ENCODE measurements around the gene OR4A15.

Gene OR4A15

DNA sequence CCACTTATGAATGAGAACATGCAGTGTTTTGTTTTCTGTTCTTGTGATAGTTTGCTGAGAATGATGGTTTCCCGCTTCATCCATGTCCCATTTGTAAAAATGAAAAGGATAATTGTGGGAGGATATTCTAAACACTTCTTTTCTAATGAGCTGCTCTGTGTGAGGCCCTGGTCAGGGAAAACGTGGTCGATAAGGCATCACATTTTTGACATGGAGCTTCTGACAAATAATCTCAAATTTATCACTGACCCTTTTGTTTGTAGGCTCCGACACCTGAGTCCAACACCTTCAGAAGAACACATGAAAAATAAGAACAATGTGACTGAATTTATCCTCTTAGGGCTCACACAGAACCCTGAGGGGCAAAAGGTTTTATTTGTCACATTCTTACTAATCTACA, at the start of gene OR4A15:
Gene OR4A15 (plus strand): TSS at position 301 of the 400 bp plus-strand sequence. CDS start 0 bp downstream, at position 301.
- no peak for DNase-seq

DNA sequence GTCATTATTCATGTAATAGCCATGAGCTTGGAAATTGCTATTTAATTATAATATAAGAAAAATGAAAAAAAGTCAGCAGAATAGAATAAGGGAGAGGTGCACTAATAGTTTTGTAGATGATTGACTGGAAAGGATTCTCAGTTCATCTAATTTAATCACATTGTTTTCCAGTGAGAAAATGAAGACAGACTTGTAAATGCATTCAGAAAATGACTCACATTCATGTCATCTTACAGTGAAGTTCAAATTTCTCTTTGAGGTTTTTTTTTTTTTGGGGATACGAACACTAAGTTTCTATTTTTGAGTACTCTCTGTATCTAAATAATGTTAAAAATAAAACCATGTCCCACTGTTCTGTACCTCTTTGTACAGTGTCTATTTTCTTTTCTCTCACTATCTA, 43.3 kb upstream of the OR4A15 start:
- no peak for DNase-seq

- no peak for DNase-seq
Observed at GRCh38 chr11:55342901-55343300, 24.9 kb upstream of the OR4A15 start, which contains the start of gene OR4A16. Gene OR4A16 (plus strand): TSS chr11:55343201. CDS start chr11:55343201, 0 bp downstream.

GRCh38 chr11:55345306-55345705, 22.5 kb upstream of the OR4A15 start:
- no peak for DNase-seq

DNA sequence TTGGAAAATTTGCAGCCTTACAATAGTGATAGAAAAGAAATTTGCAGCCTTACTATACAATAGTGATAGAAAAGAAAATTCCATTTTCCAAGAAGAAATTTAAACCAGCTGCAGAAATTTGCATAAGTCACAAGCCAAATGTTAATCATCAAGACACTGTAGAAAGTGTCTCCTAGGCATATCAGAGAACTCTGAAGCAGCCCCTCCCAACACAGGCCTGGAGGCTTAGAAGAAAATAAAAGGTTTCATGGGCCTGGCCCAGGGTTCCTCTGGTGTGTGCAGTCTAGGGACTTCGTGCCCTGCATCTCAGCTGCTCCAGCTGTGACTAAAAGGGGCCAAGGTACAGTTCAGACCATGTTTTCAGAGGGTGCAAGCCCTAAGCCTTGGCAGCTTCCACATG, 18.7 kb upstream of the OR4A15 start:
- no peak for DNase-seq

GRCh38 chr11:55357560-55358184, 10.1 kb upstream of the OR4A15 start:
- DNase-seq: no peak

GRCh38 chr11:55401011-55401410, 33.2 kb downstream of the OR4A15 start:
- no peak for DNase-seq
